ENCODE data around the gene PIP5KL1. TPM values are rescaled to one million over a fixed set of nuclear protein-coding genes. Genes with fewer than 3 reads are reported as not detected.

The PIP5KL1 gene
- total RNA-seq, 1 donor: 2.6 TPM

DNA sequence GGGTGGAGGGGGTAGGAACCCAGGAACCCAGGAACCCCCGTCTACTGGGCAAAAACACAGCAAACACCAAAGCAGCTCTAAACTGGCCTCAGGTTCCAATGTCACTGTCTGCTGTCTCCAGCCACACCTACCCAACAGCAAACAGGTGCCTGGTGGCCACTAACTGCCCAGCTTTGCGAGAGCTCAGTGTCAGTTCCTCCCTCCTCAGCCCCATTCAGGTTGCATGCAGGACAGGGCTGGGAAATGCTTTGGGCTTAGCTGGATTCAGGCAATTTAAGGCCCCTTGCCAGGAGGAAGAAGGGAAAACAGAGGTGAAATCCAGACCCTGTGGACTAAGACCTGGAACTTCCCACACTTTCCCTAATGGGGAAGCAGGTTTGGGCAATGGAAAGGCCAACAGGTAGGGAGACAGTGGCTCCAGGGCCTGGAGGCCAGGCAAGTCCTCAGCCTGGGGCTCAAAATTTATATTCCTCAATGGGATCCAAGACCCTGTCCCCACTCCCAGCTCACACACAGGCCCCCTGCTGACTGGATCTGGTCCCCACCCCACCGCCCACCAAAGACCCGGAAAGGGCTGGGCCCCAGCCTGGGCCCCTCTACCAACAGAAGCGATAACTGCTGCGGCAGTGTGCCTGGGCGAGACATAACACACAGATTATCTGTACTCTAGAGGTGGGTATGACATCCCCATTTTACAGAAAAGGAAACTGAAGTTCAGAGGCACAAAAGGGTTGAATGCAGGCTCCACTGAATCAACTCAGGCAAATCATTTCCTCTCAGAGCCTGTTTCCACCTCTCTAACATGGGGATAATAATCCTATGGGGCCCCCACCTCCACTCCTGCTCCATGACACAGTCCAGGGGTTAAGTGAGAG lies 46.7 kb upstream of the PIP5KL1 start:
- H3K4me3 ChIP-seq (ENCODE audit: low read depth, low read length): peak overlapping the region; percentile 86
- DNase-seq (ENCODE audit: low read depth): no peak

GRCh38 chr9:127976498-127976897 lies 45.9 kb upstream of the PIP5KL1 start:
- DNase-seq (ENCODE audit: low read depth): no peak
- no peak for TF ChIP-seq CTCF (IDR thresholded peaks at IDR 0.05; ENCODE audit: insufficient read depth, low read length)
- H3K4me3 ChIP-seq (ENCODE audit: low read depth, low read length): peak overlapping the region; percentile 45

More for the DNA sequence above, 46.7 kb upstream of the PIP5KL1 start:
- TF ChIP-seq CTCF (IDR thresholded peaks at IDR 0.05; ENCODE audit: insufficient read depth, low read length): no peak

DNA sequence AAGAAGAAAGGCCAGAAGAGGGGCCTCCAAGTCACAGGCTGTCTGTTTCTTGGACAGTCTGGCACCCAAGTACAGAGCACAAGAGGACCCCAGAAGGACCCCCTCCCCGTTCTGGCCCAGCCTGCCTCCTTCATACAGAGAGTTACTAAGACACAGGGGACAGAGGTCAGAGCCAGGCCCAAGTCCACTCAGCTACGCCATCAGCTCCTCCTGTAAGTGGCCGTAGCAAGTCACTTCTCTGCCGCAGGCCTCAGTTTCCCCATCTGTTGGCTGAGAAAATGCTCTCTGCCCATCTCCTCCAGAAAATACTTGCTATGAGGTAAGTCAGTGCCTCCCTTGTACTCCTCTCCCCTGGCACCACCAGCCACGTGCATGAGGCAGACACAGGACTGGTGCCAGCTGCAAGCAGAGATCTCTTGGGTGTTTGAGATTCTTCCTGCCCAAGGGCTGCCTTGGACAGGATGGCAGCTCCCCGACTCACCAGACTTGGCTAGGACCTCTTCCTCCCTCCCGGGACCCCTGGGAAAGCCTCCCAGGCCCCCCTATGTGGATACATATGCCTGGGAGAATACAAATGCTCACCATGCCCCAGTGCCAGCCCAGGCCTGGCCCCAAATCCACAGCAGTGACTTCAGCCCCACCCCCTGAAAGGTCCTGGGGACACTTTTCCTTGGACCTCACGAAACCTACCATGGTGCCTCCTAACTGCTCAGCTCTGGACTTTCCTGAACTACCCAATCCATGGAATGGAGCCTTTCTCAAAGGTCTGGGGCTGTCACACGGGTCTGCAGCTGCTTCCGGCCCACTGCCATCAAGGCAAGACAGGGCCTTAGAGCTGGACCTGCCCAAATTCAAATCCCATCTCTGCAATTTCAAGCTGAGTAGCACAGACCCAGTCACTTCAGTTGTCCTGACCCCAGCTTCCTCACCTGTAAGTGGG lies 45.1 kb upstream of the PIP5KL1 start:
- H3K4me3 ChIP-seq (ENCODE audit: low read depth, low read length): peak overlapping the region; percentile 45
- no peak for TF ChIP-seq CTCF (IDR thresholded peaks at IDR 0.05; ENCODE audit: insufficient read depth, low read length)
- no peak for DNase-seq (ENCODE audit: low read depth)

GRCh38 chr9:127974769-127975261 lies 44.2 kb upstream of the PIP5KL1 start:
- peak; percentile 65 for DNase-seq (ENCODE audit: low read depth)
- peak overlapping the region; percentile 44 for H3K4me3 ChIP-seq (ENCODE audit: low read depth, low read length)
- TF ChIP-seq CTCF (IDR thresholded peaks at IDR 0.05; ENCODE audit: insufficient read depth, low read length): no peak

GRCh38 chr9:127974001-127974768 lies 43.6 kb upstream of the PIP5KL1 start:
- DNase-seq (ENCODE audit: low read depth): no peak
- no peak for TF ChIP-seq CTCF (IDR thresholded peaks at IDR 0.05; ENCODE audit: insufficient read depth, low read length)
- peak overlapping the region; percentile 44 for H3K4me3 ChIP-seq (ENCODE audit: low read depth, low read length)

Data from fibroblast of the aortic adventitia (primary cell).